Body of pancreas (tissue), 4 donors: ENCODE results near the gene NSFL1C. TPM values are rescaled to one million over a fixed set of nuclear protein-coding genes. Genes with fewer than 3 reads are reported as not detected.

ENCODE experiments used
- ATAC-seq: fragments of 150-250 bp; one replicate; pipeline ENCODE4 v1.9.1; 2016
- DNase-seq, 4 donors: peaks; one replicate each; pipeline ENCODE4 v3.0.0-alpha.2; 2019
- H3K27ac ChIP-seq, 4 donors: fragments of 200-600 bp; sonication (generic); 1 replicate in 3 of 4; 2 replicates in 1 of 4; pipeline versions ENCODE4 v1.5.1 to v1.6.1; 2016 to 2019; ENCODE audit warnings: mild to moderate bottlenecking in 1 of 4, mixed read lengths in 1 of 4, moderate library complexity in 1 of 4
- H3K27me3 ChIP-seq, 2 donors: fragments of 200-600 bp; sonication (generic); one replicate each; pipeline ENCODE4 v1.6.0; 2016; ENCODE audit warnings: mild to moderate bottlenecking in 1 of 2
- H3K36me3 ChIP-seq, 2 donors: fragments of 200-600 bp; sonication (generic); replicated peaks in 1 of 2; 2 replicates each; pipeline ENCODE4 v1.5.1; 2016; ENCODE audit warnings: low read depth in 2 of 2; ENCODE audit not compliant: insufficient read depth in 1 of 2
- H3K4me1 ChIP-seq: fragments of 200-600 bp; sonication (generic); one replicate; pipeline ENCODE4 v1.6.0; 2016
- H3K4me3 ChIP-seq, 2 donors: fragments of 200-600 bp; sonication (generic); 1 replicate in 1 of 2; 2 replicates in 1 of 2; pipeline ENCODE4 v1.5.1; 2016 to 2019
- H3K9me3 ChIP-seq, 3 donors: fragments of 200-600 bp; sonication (generic); 1 replicate in 2 of 3; 2 replicates in 1 of 3; pipeline ENCODE4 v1.5.1; 2016
- CTCF ChIP-seq, 7 experiments: fragments of 450-650 bp in 4 of 7; fragments of 200-600 bp in 3 of 7; sonication (generic) in 3 of 7; IDR thresholded peaks; one replicate each; pipeline ENCODE4 v1.5.1; 2016 to 2019; ENCODE audit warnings: antibody characterized with exemption in 7 of 7
- POLR2A ChIP-seq, 3 donors: fragments of 450-650 bp; IDR thresholded peaks; one replicate each; pipeline ENCODE4 v1.6.1; 2016; ENCODE audit warnings: antibody characterized with exemption in 3 of 3, mild to moderate bottlenecking in 2 of 3
- WGBS, 2 donors: methylation state at CpG; one replicate each; pipeline ENCODE4 v1.1.5; 2017; 5-methylcytosine and 5-hydroxymethylcytosine counted together
- intact Hi-C: fragments of 100-400 bp; cut with DNase I; formaldehyde crosslinking; loops from one replicate; pipeline ENCODE4 v1.15.1; 2023
- total RNA-seq, 2 donors: library from RNA; depleted of rRNA; stranded (reverse); fragments of >200 nt; gene quantifications; one replicate each; pipeline ENCODE4 v1.1.0, GENCODE V29; 2016

The NSFL1C gene
- total RNA-seq, 2 donors from 2014 or later: 23.1 to 33.7 TPM

DNA sequence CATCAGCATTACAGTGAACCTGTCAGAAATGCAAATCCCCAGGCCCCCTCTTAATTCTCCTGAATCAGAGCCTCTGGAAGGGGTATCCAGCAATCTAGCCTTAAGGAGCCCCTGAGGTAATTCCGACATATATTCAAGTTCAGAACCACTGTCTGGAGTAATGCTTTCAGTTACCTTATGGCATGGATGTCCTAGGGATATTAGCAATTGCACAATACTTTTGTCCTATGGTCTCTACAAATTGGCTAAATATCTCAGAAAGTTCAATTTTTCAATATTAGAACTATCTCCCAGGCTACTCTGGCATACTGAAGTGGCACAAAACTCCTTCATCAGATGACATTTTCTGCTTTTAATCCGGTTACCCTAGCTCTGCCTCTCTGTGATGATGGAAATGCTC, 6.4 kb downstream of the NSFL1C start:
- Histone ChIP-seq H3K4me1 (peaks cover 14% of the 10 kb centered on the region), H3K4me3 (no peak overlapping the region), H3K36me3 (peaks cover 0 to 13% of the 10 kb centered on the region in 2 donors), H3K27ac (no peak overlapping the region), H3K27me3 (no peaks in the 10 kb centered on the region), H3K9me3 (no peaks in the 10 kb centered on the region)
- WGBS, 2 donors: 87 to 95% methylated on average over 2 of the region's 2 CpGs
- DNase-seq (no peak), ATAC-seq (no peak)
- intact Hi-C loops: loop anchor here (10.0 kb wide), 2 partner anchors 65 to 345 kb away; partner anchors contain the start of genes FKBP1A and PSMF1
- no peak for TF ChIP-seq POLR2A (IDR thresholded peaks at IDR 0.05)
- TF ChIP-seq CTCF (IDR thresholded peaks at IDR 0.05): no peak

DNA sequence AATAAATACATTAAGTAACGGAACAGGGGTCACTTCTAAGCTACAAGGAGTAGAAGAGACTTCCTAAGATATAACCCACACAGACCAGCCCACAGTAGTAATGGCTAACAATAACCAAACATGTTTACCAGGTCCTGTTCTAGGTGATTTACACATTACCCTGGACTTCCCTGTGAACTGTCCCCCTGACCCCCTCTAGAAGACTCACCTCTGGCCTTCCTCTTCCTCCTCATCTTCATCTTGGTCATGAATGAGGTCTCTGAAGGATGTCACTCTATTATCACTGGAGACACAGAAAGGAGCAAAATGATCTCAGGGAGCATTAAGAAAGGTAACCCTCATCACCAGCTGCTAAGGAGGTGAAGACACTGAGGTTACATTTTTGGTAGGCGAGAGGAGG, 8.7 kb downstream of the NSFL1C start:
- H3K4me1 ChIP-seq: no peaks in the 10 kb centered on the region
- no peak for ATAC-seq
- H3K27ac ChIP-seq: no peak overlapping the region
- intact Hi-C loops: no loop called here
- H3K4me3 ChIP-seq: no peak overlapping the region
- H3K27me3 ChIP-seq: no peaks in the 10 kb centered on the region
- peaks cover 3 to 29% of the 10 kb centered on the region in 2 donors for H3K36me3 ChIP-seq
- TF ChIP-seq POLR2A (IDR thresholded peaks at IDR 0.05) (no peak), CTCF (IDR thresholded peaks at IDR 0.05) (no peak)
- no peak for DNase-seq
- no peaks in the 10 kb centered on the region for H3K9me3 ChIP-seq
- 92 to 98% methylated on average over 2 of the region's 2 CpGs for WGBS, 2 donors

DNA sequence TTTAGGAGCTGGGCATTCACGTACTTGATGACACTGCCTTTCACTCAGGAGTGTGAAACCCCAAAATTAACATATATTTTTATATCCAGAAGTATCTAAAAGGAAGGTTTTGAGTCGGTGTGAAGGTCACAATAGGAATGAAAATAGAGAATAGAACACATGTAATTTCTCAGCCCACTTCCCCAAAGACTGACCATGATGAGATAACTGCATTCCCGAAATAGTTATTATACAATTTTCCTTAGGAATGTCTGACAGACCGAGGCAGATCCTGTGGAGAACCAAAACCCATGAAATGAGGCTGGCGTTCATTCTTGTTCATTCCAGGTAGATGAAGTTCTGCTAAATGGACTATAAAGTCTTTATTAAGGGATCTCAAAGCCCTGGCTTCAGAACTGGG, 10.3 kb downstream of the NSFL1C start:
- 80 to 81% methylated on average over 5 of the region's 5 CpGs for WGBS, 2 donors
- Histone ChIP-seq H3K27ac (no peak overlapping the region), H3K4me3 (no peak overlapping the region), H3K4me1 (no peaks in the 10 kb centered on the region), H3K27me3 (no peaks in the 10 kb centered on the region), H3K9me3 (no peaks in the 10 kb centered on the region), H3K36me3 (peaks cover 20 to 46% of the 10 kb centered on the region in 2 donors)
- DNase-seq: no peak
- no peak for ATAC-seq
- TF ChIP-seq POLR2A (IDR thresholded peaks at IDR 0.05): no peak
- TF ChIP-seq CTCF (IDR thresholded peaks at IDR 0.05): no peak
- intact Hi-C loops: no loop called here

DNA sequence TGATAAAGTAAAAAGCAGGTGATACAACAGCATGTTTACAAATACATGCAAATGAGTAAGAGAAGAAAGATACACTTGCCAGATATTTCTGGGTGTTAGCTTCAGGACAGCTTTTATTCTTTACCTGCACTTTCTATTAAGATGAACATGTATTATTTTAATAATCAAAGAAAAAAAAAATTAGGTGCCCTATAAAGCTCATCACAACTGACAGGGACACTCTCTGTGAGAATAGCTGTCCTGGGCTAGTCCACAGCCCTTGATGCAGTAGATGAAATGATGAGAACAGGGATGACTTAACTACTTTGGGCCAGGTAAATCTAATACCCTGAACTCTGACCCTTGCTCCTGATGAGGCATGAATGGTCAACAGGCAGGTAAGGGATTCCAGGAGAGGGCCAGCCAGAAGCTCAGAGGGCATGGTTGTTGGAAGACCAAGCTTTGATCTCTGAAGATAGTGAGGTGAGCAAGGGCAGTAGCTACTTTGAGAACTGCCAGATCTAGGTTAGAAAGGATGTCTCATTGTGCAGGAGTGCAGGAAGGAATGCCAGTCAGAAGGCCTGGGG, 15.6 kb downstream of the NSFL1C start:
- H3K4me1 ChIP-seq: no peaks in the 10 kb centered on the region
- no peak overlapping the region for H3K27ac ChIP-seq
- peaks cover 23 to 74% of the 10 kb centered on the region in 2 donors for H3K36me3 ChIP-seq
- no peak overlapping the region for H3K4me3 ChIP-seq
- no peak for ATAC-seq
- no peaks in the 10 kb centered on the region for H3K27me3 ChIP-seq
- intact Hi-C loops: no loop called here
- DNase-seq: no peak
- no peaks in the 10 kb centered on the region for H3K9me3 ChIP-seq
- TF ChIP-seq POLR2A (IDR thresholded peaks at IDR 0.05): no peak
- no peak for TF ChIP-seq CTCF (IDR thresholded peaks at IDR 0.05)

GRCh38 chr20:1449370-1449769, 17.3 kb downstream of the NSFL1C start:
- Histone ChIP-seq H3K27me3 (no peaks in the 10 kb centered on the region), H3K27ac (no peak overlapping the region), H3K4me1 (no peaks in the 10 kb centered on the region), H3K9me3 (no peaks in the 10 kb centered on the region), H3K4me3 (no peak overlapping the region), H3K36me3 (peaks cover 23 to 84% of the 10 kb centered on the region in 2 donors)
- DNase-seq (no peak), ATAC-seq (no peak)
- TF ChIP-seq POLR2A (IDR thresholded peaks at IDR 0.05): no peak
- no peak for TF ChIP-seq CTCF (IDR thresholded peaks at IDR 0.05)
- intact Hi-C loops: no loop called here
- 81 to 89% methylated on average over 6 of the region's 6 CpGs for WGBS, 2 donors
